ENCODE results near the gene RPS16.
A peak's percentile ranks its signal among the peaks of the same experiment; 100 is the strongest.

Gene RPS16

GRCh38 chr19:39407660-39408391 is 27.9 kb downstream of the RPS16 start:
- DNase-seq (ENCODE audit: low read depth): peak; percentile 62

- no peak for DNase-seq (ENCODE audit: low read depth)
Measured at GRCh38 chr19:39407410-39407659, 28.4 kb downstream of the RPS16 start.

- DNase-seq (ENCODE audit: low read depth): peak; percentile 98
Measured at GRCh38 chr19:39406656-39407409, 28.9 kb downstream of the RPS16 start, which contains the start of gene ZFP36. Gene ZFP36 (plus strand): TSS chr19:39406847. CDS start chr19:39406905, 58 bp downstream.

GRCh38 chr19:39405958-39406655 is 29.6 kb downstream of the RPS16 start:
- no peak for DNase-seq (ENCODE audit: low read depth)

GRCh38 chr19:39405261-39405957 is 30.3 kb downstream of the RPS16 start:
- DNase-seq (ENCODE audit: low read depth): no peak

- DNase-seq (ENCODE audit: low read depth): peak; percentile 100
Measured at GRCh38 chr19:39403331-39404312, 32.1 kb downstream of the RPS16 start.

- DNase-seq (ENCODE audit: low read depth): peak; percentile 92
Measured at GRCh38 chr19:39402346-39403300, 33.1 kb downstream of the RPS16 start.

GRCh38 chr19:39401549-39402345 is 34.0 kb downstream of the RPS16 start:
- DNase-seq (ENCODE audit: low read depth): peak; percentile 53

GRCh38 chr19:39401070-39401548 is 34.6 kb downstream of the RPS16 start:
- no peak for DNase-seq (ENCODE audit: low read depth)

GRCh38 chr19:39400061-39400460 is 35.7 kb downstream of the RPS16 start:
- no peak for DNase-seq (ENCODE audit: low read depth)

GRCh38 chr19:39399668-39400050 is 36.1 kb downstream of the RPS16 start:
- no peak for DNase-seq (ENCODE audit: low read depth)

- peak; percentile 85 for DNase-seq (ENCODE audit: low read depth)
Measured at GRCh38 chr19:39398297-39398864, 37.4 kb downstream of the RPS16 start.

- peak; percentile 80 for DNase-seq (ENCODE audit: low read depth)
Measured at GRCh38 chr19:39397360-39398296, 38.1 kb downstream of the RPS16 start.

- peak; percentile 99 for DNase-seq (ENCODE audit: low read depth)
Measured at GRCh38 chr19:39390751-39391437, 44.9 kb downstream of the RPS16 start, which contains the start of the genes MED29 and PAF1. Gene MED29 (plus strand): TSS chr19:39391378. CDS start chr19:39391423, 45 bp downstream. Gene PAF1 (minus strand): TSS chr19:39391106. CDS start chr19:39390864, 242 bp downstream.

GRCh38 chr19:39390451-39390750 is 45.3 kb downstream of the RPS16 start:
- DNase-seq (ENCODE audit: low read depth): no peak

- no peak for DNase-seq (ENCODE audit: low read depth)
Measured at GRCh38 chr19:39389631-39390414, 45.9 kb downstream of the RPS16 start.
